HS-5 (cell line): ENCODE data around the gene IQCK.
"Not testable (repeated sequence)": the region's sequence is repeated elsewhere in the genome, so short reads cannot be mapped to it uniquely, and the experiment has no call there.

Experiments
- DNase-seq: peaks from one replicate; pipeline ENCODE4 v3.0.0-alpha.2; 2012; ENCODE audit warnings: low read depth

IQCK gene

DNA sequence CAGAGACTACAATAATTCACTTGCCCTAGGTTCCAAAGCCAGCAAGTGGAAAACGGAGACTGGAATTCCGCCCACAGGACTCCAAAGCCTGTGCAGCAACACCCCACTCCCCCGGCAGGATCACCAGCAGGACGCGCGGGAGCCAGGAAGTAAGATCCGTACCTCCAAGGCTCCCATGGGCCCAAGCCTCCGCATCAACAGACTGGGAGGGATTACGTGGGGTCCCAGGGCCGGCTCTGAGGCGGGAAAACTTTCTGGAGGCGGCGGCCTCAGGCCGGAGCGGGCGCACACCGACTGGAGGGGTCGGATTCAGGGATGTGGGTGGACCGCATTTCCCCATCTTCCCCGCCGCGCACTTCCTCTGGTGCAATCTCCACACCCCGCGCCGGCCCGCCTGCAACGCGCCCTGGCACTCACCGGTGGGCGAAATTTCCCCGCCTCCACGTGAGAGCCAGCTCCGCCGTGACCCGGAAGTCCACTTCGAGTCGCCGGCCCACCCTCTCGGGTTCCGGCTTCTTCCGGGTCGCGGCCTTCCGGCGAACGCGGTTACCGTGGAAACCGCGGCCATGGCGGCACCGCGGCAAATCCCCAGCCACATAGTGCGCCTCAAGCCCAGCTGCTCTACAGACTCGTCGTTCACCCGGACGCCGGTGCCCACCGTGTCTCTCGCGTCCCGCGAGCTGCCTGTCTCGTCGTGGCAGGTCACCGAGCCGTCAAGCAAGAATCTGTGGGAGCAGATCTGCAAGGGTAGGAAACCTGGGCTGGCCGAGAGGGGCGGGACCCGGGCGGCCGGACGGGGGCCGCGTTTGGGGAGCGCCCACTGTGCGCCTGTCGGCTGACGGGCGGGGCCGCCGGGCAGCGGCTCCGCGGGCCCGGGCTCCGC lies at the start of gene IQCK, which contains the start of gene KNOP1:
TSS of gene IQCK (plus strand) at position 531 of the 883 bp plus-strand sequence. CDS start at position 567, 36 bp downstream.
TSS of gene KNOP1 (minus strand) at position 487 of the 883 bp plus-strand sequence. CDS start 3,192 bp downstream, outside the sequence.
- DNase-seq: peak; percentile 33

- no peak for DNase-seq
These were observed 45.7 kb upstream of the IQCK start for GRCh38 chr16:19672378-19672777.

DNA sequence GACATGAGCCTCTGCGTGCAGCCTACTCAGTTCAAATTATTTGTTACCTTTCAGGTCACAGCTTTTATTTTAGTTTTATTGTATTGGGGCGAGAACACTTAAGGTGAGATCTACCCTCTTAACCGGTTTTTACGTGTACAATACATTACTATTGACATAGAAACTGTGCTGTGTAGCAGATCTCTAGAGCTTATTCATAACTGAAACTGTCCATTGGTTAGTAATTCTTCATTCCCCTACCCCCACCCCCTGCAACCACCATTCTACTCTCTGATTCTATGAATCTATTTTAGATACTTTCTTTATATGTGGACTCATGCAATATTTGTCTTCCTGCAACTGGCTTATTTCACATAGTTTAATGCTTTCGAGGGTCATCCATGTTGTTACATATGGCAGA lies 43.6 kb upstream of the IQCK start:
- DNase-seq: no peak

DNA sequence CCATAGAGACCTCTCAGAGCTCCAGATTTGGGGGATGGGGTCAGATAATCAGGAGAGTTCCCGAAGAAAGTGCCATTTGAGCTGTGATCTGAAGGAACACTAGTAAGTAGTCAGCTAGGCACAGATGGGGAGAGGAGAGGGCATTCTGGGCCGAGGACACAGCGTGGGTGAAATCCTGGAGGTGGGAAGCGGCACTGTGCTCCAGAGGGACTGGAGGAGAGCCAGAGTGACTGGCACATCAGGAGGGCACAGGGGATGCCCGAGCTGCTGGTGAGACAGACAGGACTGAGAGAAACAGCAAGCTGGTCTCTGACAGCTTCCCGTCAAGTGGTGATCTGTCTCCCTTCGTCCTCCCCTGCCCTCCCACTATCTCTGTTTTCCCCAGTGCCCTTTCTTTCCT lies 40.7 kb upstream of the IQCK start:
- no peak for DNase-seq

DNA sequence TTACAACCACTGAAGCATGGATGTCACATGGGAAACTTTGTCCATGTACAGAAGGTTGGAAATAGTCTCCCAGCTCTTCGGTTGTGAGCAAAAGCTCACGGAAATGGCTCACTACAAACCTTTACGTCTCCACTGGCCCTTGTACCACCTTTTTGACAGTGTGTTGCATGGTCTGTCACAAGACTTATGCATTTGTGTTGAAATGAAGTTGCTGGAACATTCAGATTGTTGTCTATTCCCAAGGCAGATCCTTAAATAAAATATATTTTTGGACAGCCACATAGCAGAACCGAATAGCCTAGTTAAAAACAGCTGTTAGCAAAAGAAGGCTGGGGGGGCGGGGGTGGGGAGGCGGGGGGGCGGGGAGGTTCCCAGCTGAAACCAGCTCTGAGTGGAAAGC lies 39.3 kb upstream of the IQCK start:
- DNase-seq: no peak

GRCh38 chr16:19679281-19679680 lies 38.8 kb upstream of the IQCK start:
- DNase-seq: not testable (repeated sequence)

DNA sequence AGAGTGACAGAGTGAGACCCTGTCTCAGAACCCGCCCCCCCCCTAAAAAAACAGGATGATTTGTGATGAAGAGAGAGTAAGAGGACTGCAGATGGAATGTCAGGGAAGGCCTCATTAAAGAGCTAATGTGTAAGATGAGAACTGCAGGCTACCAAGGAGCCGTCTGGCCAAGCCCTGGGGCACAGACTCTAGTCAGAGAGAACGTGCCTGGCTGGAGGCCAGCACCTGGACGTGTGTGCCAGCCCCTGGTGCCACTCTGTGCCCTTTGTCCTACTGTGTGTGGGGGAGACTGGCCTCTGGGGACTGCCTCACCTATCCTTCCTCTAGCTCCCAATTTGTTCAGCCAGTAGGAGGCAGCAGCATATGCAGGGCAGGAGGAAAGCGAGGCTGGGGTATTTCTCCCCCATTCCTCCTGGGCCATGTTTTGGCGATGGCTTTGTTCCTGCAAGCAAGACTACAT lies 37.2 kb upstream of the IQCK start:
- no peak for DNase-seq

- no peak for DNase-seq
These were observed 36.4 kb upstream of the IQCK start for GRCh38 chr16:19681637-19682036.

DNA sequence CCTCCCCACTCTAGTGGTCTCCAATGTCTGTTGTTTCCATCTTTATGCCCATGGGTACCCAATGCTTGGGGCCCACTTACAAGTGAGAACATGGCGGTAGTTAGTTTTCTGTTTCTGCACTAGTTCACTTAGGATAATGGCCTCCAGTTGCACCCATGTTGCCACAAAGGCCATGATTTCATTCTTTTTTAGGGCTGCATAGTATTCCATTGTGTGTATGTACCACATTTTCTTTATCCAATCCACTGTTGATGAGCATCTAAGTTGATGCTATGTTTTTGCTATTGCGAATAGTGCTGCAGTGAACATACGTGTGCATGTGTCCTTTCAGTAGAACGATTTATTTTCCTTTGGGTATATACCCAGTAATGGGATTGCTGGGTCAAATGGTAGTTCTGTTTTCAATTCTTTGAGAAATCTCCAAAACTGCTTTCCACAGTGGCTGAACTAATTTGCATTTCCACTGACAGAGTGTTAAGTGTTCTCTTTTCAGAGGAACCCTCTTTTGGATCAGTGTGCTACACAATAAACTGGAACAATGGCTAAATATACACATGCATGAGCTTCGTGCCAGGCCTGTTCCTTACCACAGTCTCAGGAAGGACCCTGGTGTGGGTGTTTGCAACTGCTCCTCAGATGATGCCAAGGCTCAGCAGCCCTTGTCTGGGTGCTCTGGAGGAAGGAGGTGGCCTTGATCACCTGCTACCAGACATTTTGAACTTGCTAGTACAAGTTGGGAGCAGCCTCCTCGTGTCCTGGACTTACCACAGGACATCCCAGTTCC lies 34.4 kb upstream of the IQCK start:
- DNase-seq: no peak

DNA sequence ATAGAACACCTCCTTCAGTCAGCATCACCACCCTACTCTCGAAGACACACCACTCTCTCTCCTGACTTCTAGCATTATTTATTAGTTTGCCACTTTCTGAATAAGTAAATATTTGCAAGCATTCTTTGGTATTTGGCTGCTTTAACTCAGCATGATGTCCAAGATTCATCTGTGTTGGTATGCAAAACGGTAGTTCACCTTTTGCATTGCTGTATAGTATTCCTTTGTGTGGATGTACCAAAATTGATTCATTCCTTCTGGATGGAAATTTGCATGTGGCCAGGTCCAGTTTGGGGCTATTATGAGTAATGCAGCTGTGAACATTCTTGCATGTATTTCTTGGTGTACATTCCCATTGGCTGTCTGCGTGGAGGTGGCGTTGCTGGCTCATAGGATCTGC lies 32.9 kb upstream of the IQCK start:
- DNase-seq: no peak

GRCh38 chr16:19687279-19687678 lies 30.8 kb upstream of the IQCK start:
- DNase-seq: no peak

GRCh38 chr16:19688396-19689024 lies 29.6 kb upstream of the IQCK start:
- no peak for DNase-seq

- DNase-seq: no peak
These were observed 28.7 kb upstream of the IQCK start for GRCh38 chr16:19689342-19689741.

DNA sequence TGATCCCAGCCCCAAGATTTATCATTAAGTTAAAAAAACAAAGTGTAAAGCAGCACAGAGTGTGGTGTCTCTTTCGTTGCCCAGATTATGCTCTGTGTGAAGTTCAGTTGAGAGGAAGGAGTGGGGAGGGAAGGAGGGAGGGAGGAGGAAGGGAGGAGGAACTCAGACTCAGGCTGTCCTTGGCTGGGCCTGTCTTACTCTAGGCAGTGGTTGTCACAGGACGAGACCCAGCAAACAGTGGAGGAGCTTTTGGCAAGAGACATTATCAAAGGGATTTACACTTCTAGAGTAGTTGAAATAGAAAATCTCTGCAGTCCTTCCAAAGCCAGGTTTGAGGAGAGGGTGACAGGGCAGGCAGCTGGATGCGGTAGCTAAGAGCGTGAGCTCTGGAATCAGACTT lies 27.9 kb upstream of the IQCK start:
- DNase-seq: no peak

DNA sequence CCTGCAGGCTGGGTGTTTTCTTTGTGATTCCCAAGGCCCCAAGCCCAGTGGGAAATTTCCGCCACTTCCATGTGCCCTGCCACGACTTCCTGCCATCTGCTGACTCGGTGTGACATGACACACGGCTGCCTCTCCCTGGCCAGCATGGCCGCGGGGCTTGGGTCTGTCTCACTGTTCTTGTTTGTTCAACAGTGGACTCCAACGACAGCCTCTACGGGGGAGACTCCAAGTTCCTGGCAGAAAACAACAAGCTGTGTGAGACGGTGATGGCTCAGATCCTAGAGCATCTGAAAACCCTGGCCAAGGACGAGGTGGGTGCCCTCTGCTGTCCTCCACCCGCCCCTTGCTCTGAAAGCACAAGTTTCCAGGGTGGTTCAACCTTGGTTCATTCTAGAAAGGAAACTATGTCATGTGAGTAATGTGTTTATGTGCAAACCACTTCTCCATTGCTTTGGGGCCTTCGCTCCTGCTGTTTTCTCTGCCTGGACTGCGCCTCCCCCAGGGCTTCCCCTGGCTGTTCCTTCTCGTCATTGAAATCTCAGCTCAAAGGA lies 26.8 kb upstream of the IQCK start:
- DNase-seq: no peak

GRCh38 chr16:19694989-19695388 lies 23.1 kb upstream of the IQCK start:
- no peak for DNase-seq

GRCh38 chr16:19696328-19696727 lies 21.7 kb upstream of the IQCK start:
- peak; percentile 52 for DNase-seq

DNA sequence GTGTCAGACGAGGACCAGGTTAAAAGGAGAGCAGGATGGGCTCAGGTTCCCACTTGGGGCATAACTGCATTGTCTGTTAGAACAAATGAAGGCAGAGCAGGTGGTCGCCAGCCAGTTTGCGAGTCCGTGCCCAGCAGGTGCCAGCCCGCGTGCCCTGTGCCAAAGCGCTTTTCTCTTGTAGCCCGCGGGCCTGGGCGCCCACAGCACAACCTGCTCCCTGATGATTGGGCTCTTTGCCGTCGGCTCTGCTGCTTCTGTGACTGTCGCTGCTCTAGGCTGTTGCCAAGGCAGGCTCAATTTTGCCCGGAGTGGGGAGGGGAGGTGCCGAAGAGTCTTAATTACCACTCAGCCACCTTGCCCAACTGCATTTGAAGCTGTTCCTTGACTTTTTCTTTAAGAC lies 21.1 kb upstream of the IQCK start:
- DNase-seq: no peak

- no peak for DNase-seq
These were observed 20.2 kb upstream of the IQCK start for GRCh38 chr16:19697756-19698318.

DNA sequence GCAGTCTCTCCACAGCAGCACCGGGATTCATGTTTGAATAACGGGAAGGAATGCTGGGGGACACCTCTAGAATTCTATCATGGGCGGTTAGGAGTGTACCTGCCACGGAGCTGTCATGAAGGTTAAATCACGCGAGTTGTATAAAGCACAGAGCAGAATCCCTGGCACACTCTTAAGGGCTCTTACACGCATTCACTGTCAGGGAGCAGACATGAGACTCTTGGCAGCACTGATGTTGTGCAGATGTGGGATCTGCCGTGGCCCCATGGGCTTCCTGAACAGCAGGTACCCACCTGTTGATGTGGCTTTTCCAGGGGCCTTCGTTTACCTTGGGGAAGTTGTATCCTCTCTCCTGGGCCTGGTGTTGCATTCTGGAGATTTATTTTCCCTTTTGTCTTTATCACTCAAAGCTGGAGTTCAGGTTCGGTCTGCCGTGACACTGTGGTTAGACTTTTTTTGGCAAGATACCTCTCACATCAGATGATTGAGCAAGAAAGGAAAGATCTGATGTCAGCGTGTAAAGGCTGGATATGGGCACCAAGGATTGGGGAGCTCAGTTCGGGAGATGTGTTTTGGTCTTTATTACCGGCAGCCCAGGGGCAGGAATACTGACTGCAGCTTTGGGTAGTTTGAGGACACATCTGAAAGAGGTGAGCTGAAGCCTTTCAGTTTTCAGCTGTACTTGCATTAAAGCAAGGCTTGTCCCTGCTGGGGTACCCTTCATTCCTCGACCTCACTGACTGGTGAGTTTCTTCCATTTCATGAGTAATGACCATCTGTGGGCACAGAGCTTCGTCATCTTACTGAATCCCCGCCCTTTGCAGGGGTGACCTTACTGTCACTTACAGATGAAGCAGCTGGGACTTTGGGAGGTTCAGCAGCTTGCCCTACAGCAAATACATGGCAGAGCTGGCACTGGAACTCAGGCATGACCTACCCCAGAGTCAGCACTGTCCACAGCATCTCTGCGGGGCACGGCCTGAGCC lies 19.3 kb upstream of the IQCK start:
- DNase-seq: no peak

GRCh38 chr16:19699472-19699871 lies 18.6 kb upstream of the IQCK start:
- DNase-seq: no peak
